GM12872 (cell line): Measurements from ENCODE around the gene GP9.

Experiments
- CTCF ChIP-seq: IDR thresholded peaks from 3 replicates; pipeline ENCODE4 v1.5.1; 2011; ENCODE audit warnings: low read depth, mild to moderate bottlenecking, low read length, moderate library complexity; ENCODE audit not compliant: insufficient read depth

GP9 gene

GRCh38 chr3:129078510-129078909, 17.9 kb downstream of the GP9 start:
- no peak for TF ChIP-seq CTCF

DNA sequence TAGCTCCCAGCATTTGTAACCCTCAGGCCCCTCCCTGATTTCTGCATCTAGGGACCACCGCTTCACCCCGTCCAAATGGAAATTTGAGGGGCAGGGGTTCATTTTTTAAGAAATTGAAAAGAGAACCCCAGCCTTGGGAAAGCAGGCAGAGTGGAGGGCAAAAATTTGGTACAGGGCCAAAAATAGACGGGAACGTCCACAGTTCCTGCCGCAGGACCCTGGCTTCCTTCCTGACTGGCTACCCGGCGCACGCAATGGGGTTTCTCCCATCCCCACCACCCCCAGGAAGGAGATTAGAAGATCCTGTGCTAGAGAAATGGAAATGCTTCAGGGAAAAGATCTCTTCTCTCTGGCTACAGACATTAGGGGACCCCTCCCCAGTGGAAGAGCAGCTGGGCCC, 20.9 kb downstream of the GP9 start:
- TF ChIP-seq CTCF, result no peak

GRCh38 chr3:129082026-129082425, 21.4 kb downstream of the GP9 start:
- no peak for TF ChIP-seq CTCF

GRCh38 chr3:129084501-129084900, 23.9 kb downstream of the GP9 start:
- no peak for TF ChIP-seq CTCF

DNA sequence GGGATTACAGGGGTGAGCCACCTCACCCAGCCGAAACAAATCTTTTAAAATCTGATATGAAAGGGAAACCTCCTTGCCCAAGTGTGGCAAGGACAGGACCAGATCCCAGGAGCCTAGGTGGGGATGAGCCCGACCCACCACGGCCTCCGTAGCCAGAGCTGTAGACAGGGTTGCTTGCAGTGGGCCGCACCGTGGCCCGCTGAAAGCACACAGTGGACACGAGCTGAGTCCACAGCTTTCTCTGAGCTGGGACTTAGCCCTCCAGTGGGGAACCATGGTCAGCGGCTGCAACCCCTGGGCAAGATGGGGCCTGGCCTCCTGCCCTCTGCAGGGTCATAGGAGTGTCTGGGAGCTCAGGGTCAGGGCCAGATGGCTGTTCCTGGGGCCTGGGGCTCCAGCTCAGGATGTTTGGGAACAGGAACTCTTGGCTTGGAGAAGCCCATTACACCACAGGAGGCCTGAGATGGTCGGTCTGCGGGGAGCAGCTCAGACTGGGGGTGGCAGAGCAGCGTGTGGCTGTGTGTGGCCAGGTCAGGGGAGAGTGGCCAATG, 24.7 kb downstream of the GP9 start:
- TF ChIP-seq CTCF, result no peak

- TF ChIP-seq CTCF, result no peak
Observed at GRCh38 chr3:129085818-129086217, 25.2 kb downstream of the GP9 start.

GRCh38 chr3:129087138-129087702, 26.6 kb downstream of the GP9 start:
- TF ChIP-seq CTCF, result no peak
